HG03565 (cell line): ENCODE data around the gene FOXL1.
A peak's percentile ranks its signal among the peaks of the same experiment; 100 is the strongest.

ENCODE experiments used
- ATAC-seq: cut with Tn5 transposase; IDR thresholded peaks from one replicate; pipeline ENCODE4 v1.9.1; 2021; ENCODE audit warnings: mild to moderate bottlenecking, moderate library complexity; ENCODE audit not compliant: unreplicated experiment

The FOXL1 gene

DNA sequence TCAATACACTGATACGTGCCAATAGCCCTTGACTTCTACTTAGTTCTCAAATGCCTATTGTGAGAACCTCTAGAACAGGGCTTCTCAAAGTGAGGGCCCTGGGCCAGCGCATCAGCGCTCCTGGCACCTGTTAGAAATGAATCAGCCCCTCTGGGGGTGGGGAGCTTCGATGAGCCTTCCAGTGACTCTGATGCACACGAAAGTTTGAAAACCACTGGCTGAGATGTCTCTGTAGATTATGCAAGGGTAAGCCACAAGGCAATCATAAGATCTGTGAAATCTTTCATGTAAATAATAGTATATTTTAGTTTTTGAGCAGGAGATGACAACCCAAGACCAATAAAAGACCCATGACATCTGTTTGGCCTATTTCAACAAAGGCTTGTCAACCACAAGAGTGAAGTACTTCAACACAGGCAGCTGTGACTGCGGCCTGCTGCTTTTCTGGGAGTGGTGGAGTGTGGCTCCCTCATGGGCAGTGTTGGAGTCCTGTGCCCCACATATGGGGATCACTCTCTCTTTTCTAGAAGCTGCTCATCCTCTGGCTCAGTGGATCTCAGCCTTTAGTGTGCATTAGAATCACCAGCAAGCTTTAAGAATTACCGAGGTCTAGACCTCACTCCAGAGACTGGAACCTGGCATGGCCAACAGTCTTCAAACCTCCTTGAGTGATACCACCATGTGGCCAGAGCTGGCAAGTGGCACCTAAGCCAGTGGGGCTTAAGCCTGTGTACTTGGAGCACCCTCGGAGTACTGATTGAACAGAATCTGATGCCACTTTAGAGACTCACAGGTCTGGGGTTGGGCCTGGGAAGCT is 29.1 kb upstream of the FOXL1 start:
- ATAC-seq = no peak

DNA sequence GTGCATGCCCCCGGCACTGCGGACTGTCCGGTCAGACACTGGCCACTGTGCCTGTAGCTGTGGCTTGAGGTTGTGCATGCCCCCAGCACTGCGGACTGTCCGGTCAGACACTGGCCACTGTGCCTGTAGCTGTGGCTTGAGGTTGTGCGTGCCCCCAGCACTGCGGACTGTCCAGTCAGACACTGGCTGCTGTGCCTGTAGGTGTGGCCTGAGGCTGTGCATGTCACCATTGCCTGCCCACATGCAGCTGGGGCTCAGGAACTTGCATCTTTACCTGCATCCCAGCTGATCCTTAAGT is 28.5 kb upstream of the FOXL1 start:
- ATAC-seq = no peak

GRCh38 chr16:86550281-86550680 is 28.1 kb upstream of the FOXL1 start:
- no peak for ATAC-seq

- ATAC-seq = no peak
Observed at GRCh38 chr16:86553356-86553755, 25.0 kb upstream of the FOXL1 start.

- no peak for ATAC-seq
Observed at GRCh38 chr16:86554599-86554916, 23.8 kb upstream of the FOXL1 start.

DNA sequence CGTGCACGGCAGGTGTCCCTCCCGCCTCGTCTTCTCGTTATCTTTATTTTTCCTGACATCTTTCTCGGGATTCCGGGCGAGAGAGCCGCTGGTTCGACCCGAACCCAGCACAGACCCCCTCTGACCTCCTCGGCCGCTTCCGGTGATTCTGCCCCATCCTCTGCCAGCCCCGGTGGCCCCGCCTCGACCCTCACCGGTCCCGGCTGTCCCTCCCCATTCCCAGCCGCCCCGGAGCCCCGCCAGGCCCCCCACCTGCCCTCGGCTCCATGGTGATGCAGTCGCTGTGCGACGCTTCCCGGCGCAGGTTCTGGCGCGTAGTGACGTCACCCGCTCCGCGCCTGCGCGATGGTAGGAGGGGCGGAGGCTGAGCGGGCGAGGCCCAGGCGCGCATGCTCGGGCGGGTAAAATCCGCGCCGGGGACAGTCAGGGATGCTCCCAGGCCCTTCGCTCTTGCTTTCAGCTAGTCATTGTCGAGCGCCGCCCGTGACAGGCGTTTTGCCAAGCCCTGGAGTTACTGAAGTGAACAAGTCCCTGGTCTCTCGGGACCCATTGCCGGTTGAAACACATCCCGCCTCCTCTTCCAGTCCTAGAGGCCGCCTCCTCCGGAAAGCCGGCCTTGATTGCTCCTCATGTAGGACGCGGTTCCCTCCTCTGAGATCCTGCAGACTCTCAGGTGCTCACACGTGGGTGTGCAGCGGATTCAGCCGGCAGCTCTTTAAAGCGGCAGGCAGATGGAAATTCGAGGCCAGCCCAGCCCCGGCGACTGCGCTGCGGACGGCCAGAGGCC is 23.2 kb upstream of the FOXL1 start, which contains the start of gene MTHFSD:
TSS of gene MTHFSD (minus strand) at position 319 of the 787 bp plus-strand sequence. CDS start at position 268, 51 bp downstream.
- peak; percentile 79 for ATAC-seq

DNA sequence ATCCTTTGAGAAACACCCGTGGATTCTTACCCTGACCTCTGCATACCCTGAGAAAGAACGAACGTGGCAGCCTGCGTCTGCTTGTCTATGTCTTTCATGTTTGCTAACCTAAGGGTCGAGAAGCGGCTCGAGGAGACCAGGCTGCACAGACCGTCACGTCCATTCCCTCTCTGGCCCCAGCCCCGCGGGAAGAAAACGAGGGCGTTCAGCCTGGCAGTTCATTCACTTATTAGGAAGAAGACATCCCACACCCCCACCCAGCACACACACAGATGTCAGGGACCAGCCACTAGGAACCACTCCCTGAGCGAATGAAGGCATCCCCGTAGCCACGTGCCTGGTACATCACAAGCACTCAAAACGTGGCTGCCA is 22.7 kb upstream of the FOXL1 start:
- ATAC-seq = no peak

- no peak for ATAC-seq
Observed at GRCh38 chr16:86556576-86556975, 21.8 kb upstream of the FOXL1 start.

DNA sequence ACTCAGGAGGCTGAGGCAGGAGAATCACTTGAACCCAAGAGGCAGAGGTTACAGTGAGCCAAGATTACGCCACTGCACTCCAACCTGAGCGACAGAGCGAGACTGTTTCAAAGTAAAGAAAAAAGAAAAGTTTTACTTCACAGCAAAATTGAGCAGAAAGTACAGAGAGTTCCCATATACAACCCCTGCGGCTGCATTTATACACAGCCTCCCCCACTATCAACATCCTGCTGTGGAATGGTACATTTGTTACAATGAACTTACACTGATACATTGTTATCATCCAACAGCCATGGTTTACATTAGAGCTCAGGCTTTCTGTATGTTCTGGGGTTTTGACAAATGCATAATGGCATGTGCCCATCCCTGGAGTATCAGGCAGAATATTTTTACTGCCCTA is 20.8 kb upstream of the FOXL1 start:
- ATAC-seq = no peak

DNA sequence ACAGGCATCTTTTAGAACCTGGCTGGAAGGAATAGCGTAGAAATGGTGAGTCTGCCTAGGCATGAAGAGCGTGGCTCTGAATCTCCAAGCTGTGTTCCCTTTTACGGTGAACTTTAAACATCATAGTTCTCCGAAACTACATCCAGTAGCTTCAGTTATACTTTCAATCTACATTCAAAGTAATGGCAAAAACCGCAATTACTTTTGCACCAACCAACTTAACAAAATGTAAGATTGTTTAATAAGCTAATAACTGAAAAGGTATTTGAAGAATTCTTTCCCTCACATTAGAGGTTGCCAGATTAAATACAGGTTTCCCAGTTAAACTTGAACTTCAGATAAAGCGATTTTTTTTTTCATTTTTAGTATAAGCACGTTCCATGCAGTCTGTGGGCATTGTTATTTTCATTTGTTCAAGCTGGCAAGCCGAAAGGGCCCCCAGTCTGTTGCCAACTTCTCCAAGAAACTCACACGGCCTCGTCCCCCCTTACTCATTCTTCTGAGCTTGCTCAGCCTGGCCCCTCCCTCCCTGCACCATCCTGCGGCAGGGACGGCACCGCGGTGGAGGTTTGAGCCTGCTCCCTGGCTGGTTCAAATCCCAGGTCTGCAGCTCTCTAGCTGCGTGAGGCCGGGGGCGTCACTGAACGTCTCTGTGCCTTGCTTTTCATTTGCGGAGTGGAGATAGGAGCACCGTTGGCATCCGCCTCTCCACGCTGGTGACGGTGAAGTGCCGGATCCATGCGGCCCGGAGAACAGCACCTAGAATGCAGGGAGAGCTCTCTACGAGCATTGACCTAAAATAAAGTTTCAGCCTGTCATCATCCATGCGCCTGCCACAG is 19.8 kb upstream of the FOXL1 start:
- ATAC-seq = no peak

DNA sequence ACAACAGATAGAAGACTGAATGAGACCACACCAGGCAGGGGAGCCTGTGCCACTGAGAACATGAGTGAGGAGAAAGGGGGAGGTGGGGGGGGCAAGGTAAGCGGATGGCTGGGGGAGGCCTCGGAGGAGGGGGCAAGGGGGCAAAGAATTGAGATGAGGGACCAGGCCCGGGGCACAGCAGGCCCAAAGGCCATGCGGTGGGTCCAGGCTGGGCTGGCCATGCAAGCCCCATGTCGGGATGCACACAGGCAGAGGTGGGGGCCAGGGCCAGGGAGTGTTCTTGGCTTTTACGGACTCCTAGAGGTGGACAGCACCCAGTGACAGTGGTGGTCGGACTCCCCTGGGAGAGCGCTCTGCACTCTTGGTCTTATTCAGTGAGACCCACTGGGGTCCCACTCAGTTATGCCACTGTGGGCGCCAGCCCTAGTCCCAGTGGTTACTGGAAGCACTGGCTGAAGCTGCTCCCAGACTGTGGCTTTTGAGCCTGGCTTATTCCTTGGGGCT is 18.5 kb upstream of the FOXL1 start:
- no peak for ATAC-seq

- ATAC-seq = no peak
Observed at GRCh38 chr16:86562356-86562755, 16.0 kb upstream of the FOXL1 start.

DNA sequence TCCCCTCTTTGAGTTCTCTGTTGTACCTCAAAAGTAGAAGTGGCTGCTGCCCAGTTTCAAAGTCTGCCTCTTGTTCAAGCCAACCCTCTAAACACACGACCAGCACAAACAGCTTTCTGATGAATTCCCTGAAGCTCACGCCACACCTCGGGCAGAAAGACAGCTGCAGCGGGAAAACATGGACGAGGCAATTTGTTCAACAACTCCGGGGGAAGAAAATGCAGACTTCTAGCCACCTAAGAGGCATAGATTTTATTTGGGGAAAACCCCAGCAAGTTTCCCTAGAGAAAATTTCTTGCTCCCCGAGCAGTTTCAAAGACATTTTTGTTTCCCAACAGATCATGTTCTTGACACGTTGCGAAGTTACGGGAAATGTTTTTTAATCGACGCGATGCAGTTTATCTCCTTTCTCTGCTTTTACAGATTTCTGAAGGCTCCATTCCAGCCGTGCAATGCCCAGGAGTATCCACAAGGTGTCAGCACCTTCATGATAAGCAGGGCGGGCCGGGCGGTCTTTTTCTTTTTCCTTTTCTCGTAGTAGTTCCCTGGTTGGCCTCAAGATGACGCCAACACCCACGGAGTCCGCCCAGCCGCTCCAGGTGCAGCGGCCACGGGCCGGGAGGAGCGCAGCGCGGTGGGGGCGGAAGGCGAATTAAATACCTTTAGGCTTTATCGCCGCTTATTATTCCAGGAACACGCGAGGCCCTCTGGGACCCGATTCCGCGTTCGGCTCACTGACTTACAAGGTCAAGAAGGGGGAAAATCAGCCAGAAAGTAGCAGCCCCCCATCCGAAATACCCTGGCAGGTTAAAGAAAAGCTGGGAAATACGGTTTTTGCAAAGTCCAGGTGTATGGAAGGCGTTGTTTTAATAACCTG is 14.6 kb upstream of the FOXL1 start:
- no peak for ATAC-seq

DNA sequence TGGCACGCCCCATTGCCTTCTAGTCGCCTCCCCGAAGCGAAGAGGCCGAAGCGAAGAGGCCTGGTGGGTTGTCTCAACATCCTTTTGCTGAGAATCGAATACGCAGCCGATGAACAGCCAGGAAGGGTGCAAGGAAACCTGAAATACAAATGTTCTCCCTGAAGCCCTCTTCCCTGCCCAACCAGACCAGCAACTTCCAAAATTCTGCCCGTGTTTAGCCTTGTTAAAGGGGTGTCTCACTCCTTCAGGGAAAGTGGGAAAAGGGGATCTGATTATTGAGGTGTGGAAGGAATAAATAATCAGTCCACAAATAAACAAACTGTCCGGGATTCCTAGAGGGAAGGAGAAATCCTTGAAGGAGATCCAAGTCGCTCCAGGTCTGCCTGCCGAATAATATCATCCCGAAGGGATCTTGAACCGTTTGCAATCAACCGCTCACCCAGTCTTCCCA is 13.1 kb upstream of the FOXL1 start:
- ATAC-seq = no peak

DNA sequence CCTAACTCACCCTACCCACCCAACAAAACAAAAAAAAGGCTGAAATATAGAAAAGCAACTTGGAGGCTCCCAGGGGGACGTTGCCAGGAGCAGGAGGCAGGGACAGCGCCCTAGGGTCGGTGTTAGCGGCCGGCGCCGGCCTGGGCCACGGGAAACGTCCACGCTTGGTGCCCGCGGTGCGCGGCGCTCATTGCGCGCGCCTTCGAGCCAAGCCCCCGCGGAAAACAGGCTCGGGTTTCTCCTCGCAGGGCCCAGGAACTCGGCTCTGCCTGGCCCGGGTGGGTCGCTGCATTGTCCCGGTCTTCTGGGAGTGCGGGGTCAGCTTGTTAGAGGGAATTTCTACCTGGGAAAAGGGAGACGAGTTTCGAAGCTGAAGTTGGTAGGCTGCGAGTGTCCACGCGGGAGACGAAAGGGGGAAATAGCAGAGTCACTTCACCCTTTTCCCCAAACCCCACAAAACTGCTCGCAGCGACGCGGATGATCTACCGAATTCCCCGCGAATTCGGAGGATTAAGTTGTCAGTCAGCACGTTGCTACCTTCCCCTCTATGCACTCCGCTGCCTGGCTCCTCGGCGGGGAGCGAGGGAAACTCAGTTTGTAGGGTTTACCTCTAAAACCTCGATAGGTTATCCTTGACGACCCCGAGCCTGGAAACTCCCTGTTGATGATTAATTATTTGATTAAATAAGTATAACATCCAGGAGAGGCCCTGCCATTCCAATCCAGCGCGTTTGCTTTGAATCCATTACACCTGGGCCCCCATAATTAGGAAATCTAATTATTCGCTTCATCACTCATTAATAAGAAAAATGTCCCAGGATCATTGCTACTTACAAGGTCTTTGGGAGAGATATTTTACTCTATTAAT is 12.5 kb upstream of the FOXL1 start:
- no peak for ATAC-seq

GRCh38 chr16:86566601-86566965 is 11.8 kb upstream of the FOXL1 start, which contains the start of gene FOXC2:
FOXC2 (plus strand) TSS chr16:86566829; CDS start chr16:86567336, 507 bp downstream.
- ATAC-seq = no peak

GRCh38 chr16:86566966-86567700 is 11.2 kb upstream of the FOXL1 start:
- no peak for ATAC-seq

DNA sequence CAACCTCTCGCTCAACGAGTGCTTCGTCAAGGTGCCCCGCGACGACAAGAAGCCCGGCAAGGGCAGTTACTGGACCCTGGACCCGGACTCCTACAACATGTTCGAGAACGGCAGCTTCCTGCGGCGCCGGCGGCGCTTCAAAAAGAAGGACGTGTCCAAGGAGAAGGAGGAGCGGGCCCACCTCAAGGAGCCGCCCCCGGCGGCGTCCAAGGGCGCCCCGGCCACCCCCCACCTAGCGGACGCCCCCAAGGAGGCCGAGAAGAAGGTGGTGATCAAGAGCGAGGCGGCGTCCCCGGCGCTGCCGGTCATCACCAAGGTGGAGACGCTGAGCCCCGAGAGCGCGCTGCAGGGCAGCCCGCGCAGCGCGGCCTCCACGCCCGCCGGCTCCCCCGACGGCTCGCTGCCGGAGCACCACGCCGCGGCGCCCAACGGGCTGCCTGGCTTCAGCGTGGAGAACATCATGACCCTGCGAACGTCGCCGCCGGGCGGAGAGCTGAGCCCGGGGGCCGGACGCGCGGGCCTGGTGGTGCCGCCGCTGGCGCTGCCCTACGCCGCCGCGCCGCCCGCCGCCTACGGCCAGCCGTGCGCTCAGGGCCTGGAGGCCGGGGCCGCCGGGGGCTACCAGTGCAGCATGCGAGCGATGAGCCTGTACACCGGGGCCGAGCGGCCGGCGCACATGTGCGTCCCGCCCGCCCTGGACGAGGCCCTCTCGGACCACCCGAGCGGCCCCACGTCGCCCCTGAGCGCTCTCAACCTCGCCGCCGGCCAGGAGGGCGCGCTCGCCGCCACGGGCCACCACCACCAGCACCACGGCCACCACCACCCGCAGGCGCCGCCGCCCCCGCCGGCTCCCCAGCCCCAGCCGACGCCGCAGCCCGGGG is 10.4 kb upstream of the FOXL1 start:
- no peak for ATAC-seq
